Measurements from ENCODE around the gene NATD1. TPM values are rescaled to one million over a fixed set of nuclear protein-coding genes. Genes with fewer than 3 reads are reported as not detected.
"Not testable (repeated sequence)": the region's sequence is repeated elsewhere in the genome, so short reads cannot be mapped to it uniquely, and the experiment has no call there.

NATD1 gene
- total RNA-seq, 5 donors from 2014 or later (not counting 1 experiment from before 2014, with no cell fraction given) = 7.2 to 11.1 (median 9.6) TPM

GRCh38 chr17:21233581-21234347 lies 19.4 kb downstream of the NATD1 start:
- H3K9me3 Mint-ChIP-seq = peaks cover 6 to 15% (median 9%) of the 10 kb centered on the region in 3 donors
- 83% methylated on average over 4 of the region's 7 CpGs for WGBS (ENCODE audit: insufficient coverage)
- ChIA-PET CTCF (interaction anchor here in 1 of 2 donors (0.6 kb wide), 1 partner anchor 41 kb away, joined by 3 read pairs; no protein-coding TSS in a partner anchor), POLR2A (no interaction called here)
- Histone ChIP-seq H3K4me3 (ENCODE audit: control insufficient read depth in 1 of 2, extremely low read depth in 1 of 2, low read length in 1 of 2) (no peak overlapping the region), H3K9me3 (peaks cover 2% of the 10 kb centered on the region), H3K27me3 (replicated peaks in 1 of 2; ENCODE audit: control insufficient read depth in 2 of 2, extremely low read depth in 1 of 2, insufficient read depth in 2 of 2, low read length in 1 of 2) (no peaks in the 10 kb centered on the region), H3K27ac (ENCODE audit: low read length) (no peak overlapping the region), H3K36me3 (ENCODE audit: control insufficient read depth in 2 of 2, extremely low read depth in 1 of 2, insufficient read depth in 1 of 2, low read length in 1 of 2) (no peaks in the 10 kb centered on the region), H3K4me1 (ENCODE audit: control insufficient read depth in 1 of 2, extremely low read depth in 1 of 2, insufficient read depth in 2 of 2, low read length in 2 of 2) (no peaks in the 10 kb centered on the region)
- DNase-seq (no peak), ATAC-seq (replicated peaks in 1 of 4) (no peak)
- H3K27me3 Mint-ChIP-seq = no peaks in the 10 kb centered on the region
- no peak overlapping the region for H3K4me3 Mint-ChIP-seq
- H3K27ac Mint-ChIP-seq = no peak overlapping the region
- peaks cover 0 to 3% (median 0%) of the 10 kb centered on the region in 3 donors for H3K4me1 Mint-ChIP-seq
- H3K36me3 Mint-ChIP-seq = peaks cover 3% of the 10 kb centered on the region

GRCh38 chr17:21232033-21232749 lies 21.0 kb downstream of the NATD1 start:
- Histone ChIP-seq H3K4me1 (ENCODE audit: control insufficient read depth in 1 of 2, extremely low read depth in 1 of 2, insufficient read depth in 2 of 2, low read length in 2 of 2) (no peaks in the 10 kb centered on the region), H3K27ac (ENCODE audit: low read length) (no peak overlapping the region), H3K9me3 (peaks cover 2% of the 10 kb centered on the region), H3K27me3 (replicated peaks in 1 of 2; ENCODE audit: control insufficient read depth in 2 of 2, extremely low read depth in 1 of 2, insufficient read depth in 2 of 2, low read length in 1 of 2) (no peaks in the 10 kb centered on the region), H3K4me3 (ENCODE audit: control insufficient read depth in 1 of 2, extremely low read depth in 1 of 2, low read length in 1 of 2) (no peak overlapping the region), H3K36me3 (ENCODE audit: control insufficient read depth in 2 of 2, extremely low read depth in 1 of 2, insufficient read depth in 1 of 2, low read length in 1 of 2) (no peaks in the 10 kb centered on the region)
- Mint-ChIP-seq H3K4me3 (no peak overlapping the region), H3K27me3 (no peaks in the 10 kb centered on the region), H3K4me1 (no peaks in the 10 kb centered on the region), H3K9me3 (peaks cover 6 to 15% (median 9%) of the 10 kb centered on the region in 3 donors), H3K27ac (no peak overlapping the region), H3K36me3 (peaks cover 3% of the 10 kb centered on the region)
- POLR2A ChIA-PET = no interaction called here
- CTCF ChIA-PET = no interaction called here
- WGBS (ENCODE audit: insufficient coverage) = 93% methylated on average over 2 of the region's 4 CpGs
- ATAC-seq (replicated peaks in 1 of 4) = no peak
- DNase-seq = no peak

- H3K4me3 ChIP-seq (ENCODE audit: control insufficient read depth in 1 of 2, extremely low read depth in 1 of 2, low read length in 1 of 2) = no peak overlapping the region
- peaks cover 2% of the 10 kb centered on the region for H3K9me3 ChIP-seq
- Mint-ChIP-seq H3K27ac (no peak overlapping the region), H3K36me3 (peaks cover 3% of the 10 kb centered on the region), H3K4me1 (no peaks in the 10 kb centered on the region), H3K9me3 (peaks cover 6 to 15% (median 9%) of the 10 kb centered on the region in 3 donors), H3K27me3 (no peaks in the 10 kb centered on the region), H3K4me3 (no peak overlapping the region)
- WGBS (ENCODE audit: insufficient coverage) = 99% methylated on average over 4 of the region's 6 CpGs
- ATAC-seq (replicated peaks in 1 of 4) (no peak), DNase-seq (no peak)
- no peaks in the 10 kb centered on the region for H3K36me3 ChIP-seq (ENCODE audit: control insufficient read depth in 2 of 2, extremely low read depth in 1 of 2, insufficient read depth in 1 of 2, low read length in 1 of 2)
- ChIA-PET POLR2A (interaction anchor here in 1 of 2 donors (0.6 kb wide), 1 partner anchor 146 kb away, joined by 3 read pairs; no protein-coding TSS in a partner anchor), CTCF (no interaction called here)
- H3K27me3 ChIP-seq (replicated peaks in 1 of 2; ENCODE audit: control insufficient read depth in 2 of 2, extremely low read depth in 1 of 2, insufficient read depth in 2 of 2, low read length in 1 of 2) = no peaks in the 10 kb centered on the region
- no peak overlapping the region for H3K27ac ChIP-seq (ENCODE audit: low read length)
- H3K4me1 ChIP-seq (ENCODE audit: control insufficient read depth in 1 of 2, extremely low read depth in 1 of 2, insufficient read depth in 2 of 2, low read length in 2 of 2) = no peaks in the 10 kb centered on the region
Measured at GRCh38 chr17:21231533-21231932, 21.7 kb downstream of the NATD1 start.

GRCh38 chr17:21228845-21229244 lies 24.4 kb downstream of the NATD1 start:
- no peak for ATAC-seq (replicated peaks in 1 of 4)
- peaks cover 2% of the 10 kb centered on the region for H3K9me3 ChIP-seq
- H3K27ac ChIP-seq (ENCODE audit: low read length) = no peak overlapping the region
- Mint-ChIP-seq H3K27me3 (no peaks in the 10 kb centered on the region), H3K4me1 (no peaks in the 10 kb centered on the region), H3K4me3 (no peak overlapping the region), H3K27ac (no peak overlapping the region), H3K9me3 (peaks cover 6 to 11% (median 9%) of the 10 kb centered on the region in 3 donors), H3K36me3 (peaks cover 3% of the 10 kb centered on the region)
- H3K4me1 ChIP-seq (ENCODE audit: control insufficient read depth in 1 of 2, extremely low read depth in 1 of 2, insufficient read depth in 2 of 2, low read length in 2 of 2) = no peaks in the 10 kb centered on the region
- no CpG with 5 or more reads among the region's 2 CpGs for WGBS (ENCODE audit: insufficient coverage)
- ChIA-PET POLR2A (no interaction called here), CTCF (no interaction called here)
- DNase-seq = no peak
- H3K4me3 ChIP-seq (ENCODE audit: control insufficient read depth in 1 of 2, extremely low read depth in 1 of 2, low read length in 1 of 2) = no peak overlapping the region
- H3K36me3 ChIP-seq (ENCODE audit: control insufficient read depth in 2 of 2, extremely low read depth in 1 of 2, insufficient read depth in 1 of 2, low read length in 1 of 2) = no peaks in the 10 kb centered on the region
- no peaks in the 10 kb centered on the region for H3K27me3 ChIP-seq (replicated peaks in 1 of 2; ENCODE audit: control insufficient read depth in 2 of 2, extremely low read depth in 1 of 2, insufficient read depth in 2 of 2, low read length in 1 of 2)

- Mint-ChIP-seq H3K9me3 (peaks cover 6 to 11% (median 9%) of the 10 kb centered on the region in 3 donors), H3K36me3 (peaks cover 3% of the 10 kb centered on the region), H3K4me3 (no peak overlapping the region), H3K27me3 (no peaks in the 10 kb centered on the region), H3K4me1 (no peaks in the 10 kb centered on the region), H3K27ac (no peak overlapping the region)
- H3K36me3 ChIP-seq (ENCODE audit: control insufficient read depth in 2 of 2, extremely low read depth in 1 of 2, insufficient read depth in 1 of 2, low read length in 1 of 2) = no peaks in the 10 kb centered on the region
- no peaks in the 10 kb centered on the region for H3K27me3 ChIP-seq (replicated peaks in 1 of 2; ENCODE audit: control insufficient read depth in 2 of 2, extremely low read depth in 1 of 2, insufficient read depth in 2 of 2, low read length in 1 of 2)
- 79% methylated on average over 4 of the region's 4 CpGs for WGBS (ENCODE audit: insufficient coverage)
- DNase-seq (no peak), ATAC-seq (replicated peaks in 1 of 4) (no peak)
- H3K4me1 ChIP-seq (ENCODE audit: control insufficient read depth in 1 of 2, extremely low read depth in 1 of 2, insufficient read depth in 2 of 2, low read length in 2 of 2) = no peaks in the 10 kb centered on the region
- H3K27ac ChIP-seq (ENCODE audit: low read length) = no peak overlapping the region
- CTCF ChIA-PET = no interaction called here
- POLR2A ChIA-PET = interaction anchor here in 1 of 2 donors (0.6 kb wide), 1 partner anchor 13 kb away, joined by 3 read pairs; no protein-coding TSS in a partner anchor
- peaks cover 2% of the 10 kb centered on the region for H3K9me3 ChIP-seq
- no peak overlapping the region for H3K4me3 ChIP-seq (ENCODE audit: control insufficient read depth in 1 of 2, extremely low read depth in 1 of 2, low read length in 1 of 2)
Measured at GRCh38 chr17:21228111-21228510, 25.1 kb downstream of the NATD1 start.

GRCh38 chr17:21227277-21227676 lies 25.9 kb downstream of the NATD1 start:
- H3K4me1 Mint-ChIP-seq; H3K27me3 ChIP-seq (replicated peaks in 1 of 2; ENCODE audit: control insufficient read depth in 2 of 2, extremely low read depth in 1 of 2, insufficient read depth in 2 of 2, low read length in 1 of 2); H3K9me3 Mint-ChIP-seq; H3K36me3 ChIP-seq (ENCODE audit: control insufficient read depth in 2 of 2, extremely low read depth in 1 of 2, insufficient read depth in 1 of 2, low read length in 1 of 2); H3K27ac Mint-ChIP-seq; DNase-seq; H3K4me3 Mint-ChIP-seq; H3K36me3 Mint-ChIP-seq; POLR2A ChIA-PET; CTCF ChIA-PET; H3K9me3 ChIP-seq; H3K4me3 ChIP-seq (ENCODE audit: control insufficient read depth in 1 of 2, extremely low read depth in 1 of 2, low read length in 1 of 2); H3K27me3 Mint-ChIP-seq; H3K27ac ChIP-seq (ENCODE audit: low read length); H3K4me1 ChIP-seq (ENCODE audit: control insufficient read depth in 1 of 2, extremely low read depth in 1 of 2, insufficient read depth in 2 of 2, low read length in 2 of 2); ATAC-seq (replicated peaks in 1 of 4): not testable (repeated sequence)
- WGBS (ENCODE audit: insufficient coverage) = 91% methylated on average over 6 of the region's 11 CpGs

Data from T-cell (primary cell).